GM12801 (cell line): ENCODE data around the gene SMYD3.

Experiments used
- CTCF ChIP-seq: IDR thresholded peaks from one replicate; pipeline ENCODE4 v1.5.1; 2011; ENCODE audit warnings: control low read depth; ENCODE audit not compliant: insufficient read length; ENCODE audit errors: extremely low read depth

SMYD3 gene

GRCh38 chr1:246293366-246294121, 213.5 kb downstream of the SMYD3 start:
- TF ChIP-seq CTCF = no peak

- TF ChIP-seq CTCF = no peak
Observed at GRCh38 chr1:246292571-246292970, 214.5 kb downstream of the SMYD3 start.

GRCh38 chr1:246291127-246291526, 216.0 kb downstream of the SMYD3 start:
- no peak for TF ChIP-seq CTCF

- no peak for TF ChIP-seq CTCF
Observed at GRCh38 chr1:246283771-246284410, 223.2 kb downstream of the SMYD3 start.

GRCh38 chr1:246281639-246282038, 225.4 kb downstream of the SMYD3 start:
- no peak for TF ChIP-seq CTCF

- TF ChIP-seq CTCF = no peak
Observed at GRCh38 chr1:246281195-246281594, 225.9 kb downstream of the SMYD3 start.

- TF ChIP-seq CTCF = no peak
Observed at GRCh38 chr1:246280551-246280950, 226.5 kb downstream of the SMYD3 start.
